A549 treated with RU486 at 1 μM for 4 hours (cell line): Measurements from ENCODE around the gene NCL. TPM values are rescaled to one million over a fixed set of nuclear protein-coding genes. Genes with fewer than 3 reads are reported as not detected.

Experiments used
- total RNA-seq: library from RNA; stranded (reverse); fragments of 200-300 nt; extraction: Qiagen RNA extraction; gene quantifications from 5 replicates; pipeline ENCODE4 v1.2.3, GENCODE V29; 2022; ENCODE audit warnings: low read depth

The NCL gene, protein sequence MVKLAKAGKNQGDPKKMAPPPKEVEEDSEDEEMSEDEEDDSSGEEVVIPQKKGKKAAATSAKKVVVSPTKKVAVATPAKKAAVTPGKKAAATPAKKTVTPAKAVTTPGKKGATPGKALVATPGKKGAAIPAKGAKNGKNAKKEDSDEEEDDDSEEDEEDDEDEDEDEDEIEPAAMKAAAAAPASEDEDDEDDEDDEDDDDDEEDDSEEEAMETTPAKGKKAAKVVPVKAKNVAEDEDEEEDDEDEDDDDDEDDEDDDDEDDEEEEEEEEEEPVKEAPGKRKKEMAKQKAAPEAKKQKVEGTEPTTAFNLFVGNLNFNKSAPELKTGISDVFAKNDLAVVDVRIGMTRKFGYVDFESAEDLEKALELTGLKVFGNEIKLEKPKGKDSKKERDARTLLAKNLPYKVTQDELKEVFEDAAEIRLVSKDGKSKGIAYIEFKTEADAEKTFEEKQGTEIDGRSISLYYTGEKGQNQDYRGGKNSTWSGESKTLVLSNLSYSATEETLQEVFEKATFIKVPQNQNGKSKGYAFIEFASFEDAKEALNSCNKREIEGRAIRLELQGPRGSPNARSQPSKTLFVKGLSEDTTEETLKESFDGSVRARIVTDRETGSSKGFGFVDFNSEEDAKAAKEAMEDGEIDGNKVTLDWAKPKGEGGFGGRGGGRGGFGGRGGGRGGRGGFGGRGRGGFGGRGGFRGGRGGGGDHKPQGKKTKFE
- 778 to 903 TPM (median 847 TPM) in 5 replicates for total RNA-seq

DNA sequence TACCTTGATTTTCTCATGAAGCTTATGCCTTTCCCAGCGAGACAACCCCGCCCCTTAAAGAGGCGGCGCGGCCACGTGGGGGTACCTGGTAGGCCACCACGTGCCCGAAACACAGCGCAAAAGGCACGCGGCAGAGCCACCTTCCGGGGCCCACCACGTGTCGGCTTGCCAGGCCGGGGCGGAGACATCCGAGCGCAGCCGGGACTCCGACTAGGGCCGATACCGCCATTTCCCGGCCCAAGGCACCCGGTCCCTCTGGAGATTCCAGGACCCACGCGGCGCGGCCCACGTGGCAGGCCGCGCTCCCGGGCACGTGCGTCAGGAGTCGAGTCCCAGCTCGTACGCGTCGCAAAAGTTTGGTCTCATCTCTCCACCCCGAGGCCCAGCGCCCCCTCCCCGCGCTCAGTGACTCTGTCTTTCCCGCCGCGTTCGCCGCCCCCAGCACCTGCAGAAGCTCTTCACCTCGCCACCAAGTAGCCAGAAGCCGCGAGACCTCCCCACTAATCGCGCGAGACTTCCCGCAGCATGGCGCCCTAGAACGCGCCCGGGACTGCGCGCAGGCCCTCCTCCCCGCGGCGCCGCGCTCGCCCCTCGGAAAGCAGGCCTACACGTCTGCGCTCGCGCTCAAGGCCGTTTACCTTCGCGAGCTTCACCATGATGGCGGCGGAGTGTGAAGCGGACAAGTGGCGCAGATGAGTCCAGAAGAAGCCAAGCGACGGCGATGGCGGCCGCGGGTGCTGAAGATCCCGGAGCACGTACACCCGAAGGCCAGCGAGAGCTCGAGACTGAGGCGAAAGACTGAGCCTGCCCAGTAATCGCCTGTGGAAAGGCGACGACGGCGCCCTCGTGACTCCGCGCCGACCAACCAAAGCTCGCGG is at the start of gene NCL:
Gene NCL, minus strand, starts transcription at position 787 of the 878 bp plus-strand sequence. Its CDS starts 131 bp downstream, at position 656.

Other genes with a start within 250 kb of the NCL start
- 1.7 to 2.6 TPM (median 2.0 TPM) in 5 replicates for gene B3GNT7, start 68.8 kb downstream of the NCL start, total RNA-seq
- gene NMUR1, start 66.0 kb upstream of the NCL start, total RNA-seq: not detected in 5 replicates
- not detected in 5 replicates for gene TEX44, start 128.4 kb upstream of the NCL start, total RNA-seq
- gene PTMA, start 244.0 kb upstream of the NCL start, total RNA-seq: 1,541 to 1,951 TPM (median 1,874 TPM) in 5 replicates